Measurements from ENCODE around the gene HTT. TPM values are rescaled to one million over a fixed set of nuclear protein-coding genes. Genes with fewer than 3 reads are reported as not detected.

Gene HTT
- total and polyA plus RNA-seq, 2 of the 13 experiments (the other 11 are each of a cell fraction or from before 2014, with no cell fraction given), result 17.5 to 19.5 TPM

GRCh38 chr4:3112609-3113469 lies 38.4 kb downstream of the HTT start:
- no peaks in the 10 kb centered on the region for H4K20me1 ChIP-seq (ENCODE audit: insufficient read depth, low read length)
- FAIRE-seq, result no peak
- no peak overlapping the region for H3K4me2 ChIP-seq (ENCODE audit: low read depth, low read length)
- no peaks in the 10 kb centered on the region for H3K9me3 ChIP-seq (ENCODE audit: low read length)
- no peak overlapping the region for H3K27ac ChIP-seq (ENCODE audit: extremely low read length, insufficient read depth, low read length)
- peaks cover 10% of the 10 kb centered on the region; the same call in 1 of the 2 replicates for H3K4me1 ChIP-seq (ENCODE audit: insufficient read depth, low read length)
- ChIA-PET CTCF (ENCODE audit: low intra/inter-chr PET ratio, low total read pairs) (no interaction called here), POLR2A (no interaction called here)
- H2AFZ ChIP-seq (ENCODE audit: low read length), result no peak overlapping the region
- H3K79me2 ChIP-seq (ENCODE audit: insufficient read depth, low read length), result no peaks in the 10 kb centered on the region
- intact Hi-C loops (cut with micrococcal nuclease; ENCODE audit: unreplicated experiment), result no loop called here
- peak; percentile 2 for DNase-seq (ENCODE audit: low spot score)
- peaks cover 29 to 86% of the 10 kb centered on the region in 2 experiments for H3K36me3 ChIP-seq (replicated peaks in 1 of 2; ENCODE audit: control insufficient read depth in 1 of 2, insufficient read depth in 2 of 2, low read length in 2 of 2)
- ATAC-seq, result no peak
- 87% methylated on average over 5 of the region's 5 CpGs for WGBS (ENCODE audit: low lambda C conversion rate)
- H3K27me3 ChIP-seq (ENCODE audit: control insufficient read depth in 1 of 2, insufficient read depth in 2 of 2, low read length in 2 of 2), result no peaks in the 10 kb centered on the region
- H3K4me3 ChIP-seq (replicated peaks in 1 of 3; ENCODE audit: insufficient read depth in 1 of 3, low read depth in 2 of 3, low read length in 3 of 3), result no peak overlapping the region
- H3K9ac ChIP-seq (ENCODE audit: insufficient read depth, low read depth, low read length), result no peak overlapping the region
- BruUV-seq (replicated peaks), result no TSS peak
- in situ Hi-C loops (cut with HindIII; ENCODE audit: extremely low pct_ligation_motif_present, low pct_unique_long_range_greater_than_20kb), result no loop called here
- TF ChIP-seq ATF2 (CRISPR knock-in tag; IDR thresholded peaks at IDR 0.05), result no peak
- TF ChIP-seq HOXD1 (CRISPR knock-in tag; IDR thresholded peaks at IDR 0.05), result no peak
- TF ChIP-seq ZNF891 (CRISPR knock-in tag; IDR thresholded peaks at IDR 0.05), result no peak
- no peak for TF ChIP-seq HOXA5 (CRISPR knock-in tag; IDR thresholded peaks at IDR 0.05)
- no peak for TF ChIP-seq ZNF776 (CRISPR knock-in tag; IDR thresholded peaks at IDR 0.05)
- no peak for TF ChIP-seq DDIT3 (CRISPR knock-in tag; IDR thresholded peaks at IDR 0.05)
- TF ChIP-seq ZNF280D (CRISPR knock-in tag; IDR thresholded peaks at IDR 0.05), result no peak
- TF ChIP-seq SMAD1 (CRISPR knock-in tag; IDR thresholded peaks at IDR 0.05; ENCODE audit: borderline replicate concordance, low read depth), result no peak
- TF ChIP-seq RELA (CRISPR knock-in tag; IDR thresholded peaks at IDR 0.05), result no peak
- TF ChIP-seq MAFK (conservative IDR thresholded peaks at IDR 0.05 in 1 of 2, IDR thresholded peaks at IDR 0.05 in 1 of 2; ENCODE audit: low read length in 2 of 2), result peak; percentile 93 to 95
- 0 out of 2 replicates have a peak, but pooled peaks have one; percentile 35 for TF ChIP-seq ZNF7 (CRISPR knock-in tag; IDR thresholded peaks at IDR 0.05)
- peak; percentile 93 for TF ChIP-seq MAFF (IDR thresholded peaks at IDR 0.05; ENCODE audit: low read depth, low read length)
- TF ChIP-seq CEBPZ (IDR thresholded peaks at IDR 0.05; ENCODE audit: low read length), result no peak
- no peak for TF ChIP-seq ZBTB7A (CRISPR knock-in tag; IDR thresholded peaks at IDR 0.05)
- no peak for TF ChIP-seq ZBTB8A (CRISPR knock-in tag; IDR thresholded peaks at IDR 0.05; ENCODE audit: borderline replicate concordance, low read depth)
- no peak for TF ChIP-seq IKZF4 (CRISPR knock-in tag; IDR thresholded peaks at IDR 0.05; ENCODE audit: borderline replicate concordance, low read depth, not compliant biosample characterization)

All from HepG2 (cell line).